K562 (cell line): ENCODE data around the gene P2RY4. TPM values are rescaled to one million over a fixed set of nuclear protein-coding genes. Genes with fewer than 3 reads are reported as not detected.

Source experiments
- ATAC-seq: fragments of 200-7000 bp; cut with Tn5 transposase; 3 replicates; pipeline ENCODE4 v1.9.1; 2020; ENCODE audit warnings: moderate library complexity
- BruUV-seq: library from RNA; stranded (reverse); fragments of 400-500 nt; replicated peaks from 2 replicates; lab custom pipeline; 2021; lab: Mats Ljungman, UMichigan
- CTCF ChIA-PET: fragments of 300-600 bp; formaldehyde crosslinking; extraction: SDS; loops from one replicate; lab custom pipeline; 2021; ENCODE audit warnings: low intra/inter-chr PET ratio; lab: Yijun Ruan, JAX
- POLR2A ChIA-PET: fragments of 300-600, 350-650 bp; sonication (Branson Sonifier 250); formaldehyde crosslinking; extraction: SDS; loops from one replicate; lab custom pipeline; 2021; ENCODE audit warnings: antibody characterized with exemption, inconsistent platforms; lab: Yijun Ruan, JAX
- DNase-seq, 4 experiments: peaks; one replicate each; pipeline versions ENCODE4 v3.0.0 to v3.0.0-alpha.2; 2011 to 2018; ENCODE audit warnings: low spot score in 3 of 4, mixed read lengths in 3 of 4; ENCODE audit errors: extremely low read depth in 1 of 4
- FAIRE-seq: peaks from 2 replicates; lab custom pipeline; 2011; peaks lifted over from hg19 to GRCh38; lab: Jason Lieb, UNC
- H2AFZ ChIP-seq: 2 replicates; pipeline ENCODE4 v1.6.0; 2011; ENCODE audit warnings: low read depth, low read length, control low read depth, inconsistent platforms
- H3K27ac ChIP-seq: fragments of 200-600 bp; 3 replicates; pipeline ENCODE4 v1.8.0; 2011; ENCODE audit warnings: low read depth, mild to moderate bottlenecking, control low read depth, inconsistent platforms, low read length, moderate library complexity, mixed read lengths; ENCODE audit errors: extremely low read depth
- H3K27me3 ChIP-seq, 2 experiments: fragments of 300-600 bp in 1 of 2; 2 replicates in 1 of 2; 3 replicates in 1 of 2; pipeline versions ENCODE4 v1.6.0 to v1.8.0; 2011; ENCODE audit warnings: inconsistent platforms in 2 of 2, low read length in 2 of 2, mild to moderate bottlenecking in 1 of 2, mixed read lengths in 1 of 2, moderate library complexity in 1 of 2; ENCODE audit not compliant: control insufficient read depth in 2 of 2, insufficient read depth in 2 of 2
- H3K36me3 ChIP-seq: fragments of 300-600 bp; 3 replicates; pipeline ENCODE4 v1.8.0; 2011; ENCODE audit warnings: mild to moderate bottlenecking, low read length, inconsistent platforms; ENCODE audit not compliant: control insufficient read depth, insufficient read depth
- H3K4me1 ChIP-seq, 2 experiments: fragments of 200-600 bp in 1 of 2; replicated peaks in 1 of 2; 2 replicates in 1 of 2; 3 replicates in 1 of 2; pipeline versions ENCODE4 v1.5.1 to v1.8.0; 2011; ENCODE audit warnings: inconsistent platforms in 2 of 2, low read length in 2 of 2, mild to moderate bottlenecking in 1 of 2, mixed read lengths in 1 of 2, moderate library complexity in 1 of 2; ENCODE audit not compliant: control insufficient read depth in 2 of 2, insufficient read depth in 2 of 2
- H3K4me2 ChIP-seq: 2 replicates; pipeline ENCODE4 v1.6.1; 2011; ENCODE audit warnings: low read length, control low read depth, inconsistent platforms, mixed read lengths; ENCODE audit not compliant: insufficient read depth
- H3K4me3 ChIP-seq: fragments of 200-600 bp; sonication (generic), shearing (Covaris generic); 2 replicates; pipeline ENCODE4 v1.5.1; 2016; ENCODE audit warnings: control low read depth, inconsistent platforms
- H3K79me2 ChIP-seq: fragments of 200-600 bp; 3 replicates; pipeline ENCODE4 v1.8.0; 2011; ENCODE audit warnings: low read length, inconsistent platforms; ENCODE audit not compliant: control insufficient read depth, insufficient read depth
- H3K9ac ChIP-seq, 2 experiments: 2 replicates each; pipeline versions ENCODE4 v1.6.0 to v1.6.1; 2011; ENCODE audit warnings: low read depth in 2 of 2, low read length in 2 of 2, control low read depth in 1 of 2, inconsistent platforms in 1 of 2, mild to moderate bottlenecking in 1 of 2, mixed read lengths in 1 of 2; ENCODE audit not compliant: insufficient read depth in 1 of 2
- H3K9me1 ChIP-seq: one replicate; pipeline ENCODE4 v1.6.0; 2011; ENCODE audit warnings: inconsistent platforms, mild to moderate bottlenecking, low read length, moderate library complexity; ENCODE audit not compliant: control insufficient read depth, insufficient read depth
- H3K9me3 ChIP-seq: replicated peaks from 2 replicates; pipeline ENCODE4 v1.5.1; 2011; ENCODE audit warnings: low read depth, low read length, inconsistent platforms; ENCODE audit not compliant: control insufficient read depth, insufficient read depth
- H4K20me1 ChIP-seq: replicated peaks from 2 replicates; pipeline ENCODE4 v1.6.1; 2011; ENCODE audit warnings: low read length, inconsistent platforms, mixed read lengths; ENCODE audit not compliant: control insufficient read depth, insufficient read depth
- BCOR ChIP-seq: fragments of 450-650 bp; IDR thresholded peaks from 2 replicates; pipeline ENCODE4 v1.6.1; 2016
- BRD9 ChIP-seq: fragments of 450-650 bp; IDR thresholded peaks from 2 replicates; pipeline ENCODE4 v1.6.1; 2018; ENCODE audit warnings: low read depth; ENCODE audit not compliant: partially characterized antibody
- CHD4 ChIP-seq: fragments of 200-600 bp; sonication (generic); IDR thresholded peaks from 3 replicates; pipeline ENCODE4 v1.6.1; 2012; ENCODE audit warnings: low read depth, mild to moderate bottlenecking, mixed read lengths, low read length, inconsistent platforms; ENCODE audit not compliant: insufficient read depth, insufficient replicate concordance, poor library complexity, severe bottlenecking
- DDX20 ChIP-seq: fragments of 450-650 bp; IDR thresholded peaks from 2 replicates; pipeline ENCODE4 v1.6.1; 2016; ENCODE audit warnings: missing genetic modification characterization, low read depth, mild to moderate bottlenecking, missing compliant biosample characterization, moderate library complexity
- MECOM ChIP-seq: fragments of 250-450 bp; sonication (Bioruptor Pico); IDR thresholded peaks from 2 replicates; pipeline ENCODE4 v1.8.0; 2022; ENCODE audit warnings: inconsistent platforms
- NR2C2 ChIP-seq, 2 experiments: fragments of 200-800 bp in 1 of 2; sonication (Bioruptor generic) in 1 of 2; sonication (generic) in 1 of 2; formaldehyde crosslinking in 1 of 2; IDR thresholded peaks; 2 replicates each; pipeline versions ENCODE4 v1.6.1 to v1.8.0; 2016 to 2022; ENCODE audit warnings: mild to moderate bottlenecking in 1 of 2, missing compliant biosample characterization in 1 of 2, missing genetic modification characterization in 1 of 2, missing genetic modification reagents in 1 of 2
- NR3C1 ChIP-seq: sonication (generic); formaldehyde crosslinking; IDR thresholded peaks from 2 replicates; pipeline ENCODE4 v1.8.1; 2022; ENCODE audit warnings: missing genetic modification reagents
- POLR2AphosphoS5 ChIP-seq: IDR thresholded peaks from 2 replicates; pipeline ENCODE4 v1.6.1; 2011; ENCODE audit warnings: mild to moderate bottlenecking, low read depth, low read length, moderate library complexity; ENCODE audit not compliant: control insufficient read depth, insufficient read depth
- POLR3G ChIP-seq: IDR thresholded peaks from 2 replicates; pipeline ENCODE4 v1.6.1; 2011; ENCODE audit not compliant: insufficient read length, insufficient replicate concordance; ENCODE audit errors: extremely low read depth
- RBM22 ChIP-seq: fragments of 200-400 bp; formaldehyde crosslinking; IDR thresholded peaks from 2 replicates; pipeline ENCODE4 v1.6.1; 2018; ENCODE audit warnings: low read length, low read depth; ENCODE audit not compliant: poor library complexity, severe bottlenecking
- SNIP1 ChIP-seq: fragments of 450-650 bp; IDR thresholded peaks from 2 replicates; pipeline ENCODE4 v1.7.1; 2017; ENCODE audit warnings: low read depth, mild to moderate bottlenecking
- SNRNP70 ChIP-seq: fragments of 200-400 bp; formaldehyde crosslinking; optimal IDR thresholded peaks from 2 replicates; pipeline ENCODE3; 2017; ENCODE audit warnings: low read depth, low read length
- ZBED1 ChIP-seq: IDR thresholded peaks from 2 replicates; pipeline ENCODE4 v1.6.1; 2014
- ZNF830 ChIP-seq: fragments of 250-450 bp; sonication (Bioruptor Pico); IDR thresholded peaks from 2 replicates; pipeline ENCODE4 v1.5.0; 2021; ENCODE audit warnings: mild to moderate bottlenecking
- WGBS: fragments of 100-300 bp; shearing (Covaris generic); methylation state at CpG from one replicate; pipeline ENCODE4 v1.1.6; 2016; ENCODE audit warnings: low coverage, mixed read lengths; ENCODE audit not compliant: insufficient coverage; ENCODE audit errors: missing lambda C conversion rate; 5-methylcytosine and 5-hydroxymethylcytosine counted together
- in situ Hi-C: fragments of 300-500 bp; cut with MboI; formaldehyde crosslinking; loops from 4 replicates; pipeline ENCODE4 v1.15.0; 2018; ENCODE audit warnings: inconsistent platforms, mixed read lengths
- intact Hi-C: fragments of 100-400 bp; cut with micrococcal nuclease; formaldehyde crosslinking; loops from 2 replicates; pipeline ENCODE4 v1.14.2; 2022
- polyA plus RNA-seq, 8 experiments: library from polyadenylated mRNA; depleted of rRNA in 4 of 8; stranded (reverse) in 5 of 8; unstranded in 3 of 8; fragments of >200 nt; fragmentation: Nextera tagmentation in 2 of 8; fragmentation: Illumina TruSeq in 1 of 8; extraction: Ambion mirVana in 2 of 8; extraction: Trizol in 1 of 8; gene quantifications; 2 replicates each; pipeline versions ENCODE4 v1.2.1 to v1.2.3, GENCODE V29; 2011 to 2014; ENCODE audit warnings: inconsistent platforms in 1 of 8, missing spikeins in 1 of 8
- total RNA-seq, 7 experiments: library from RNA; depleted of rRNA in 6 of 7; stranded (reverse); fragments of >200 nt in 6 of 7; fragmentation: Illumina TruSeq in 2 of 7; extraction: Trizol in 2 of 7; gene quantifications; 2 replicates each; pipeline versions ENCODE4 v1.2.1 to v1.2.3, GENCODE V29; 2011 to 2021; ENCODE audit warnings: low replicate concordance in 1 of 7
- TF ChIP-seq, protein P1 (sequence below): fragments of 450-650 bp; formaldehyde crosslinking; IDR thresholded peaks from 2 replicates; pipeline ENCODE4 v1.4.0; 2022; ENCODE audit warnings: missing genetic modification characterization

Gene P2RY4
- total and polyA plus RNA-seq, 9 of the 15 experiments (the other 6 are each of a cell fraction or from before 2014, with no cell fraction given) = not detected

DNA sequence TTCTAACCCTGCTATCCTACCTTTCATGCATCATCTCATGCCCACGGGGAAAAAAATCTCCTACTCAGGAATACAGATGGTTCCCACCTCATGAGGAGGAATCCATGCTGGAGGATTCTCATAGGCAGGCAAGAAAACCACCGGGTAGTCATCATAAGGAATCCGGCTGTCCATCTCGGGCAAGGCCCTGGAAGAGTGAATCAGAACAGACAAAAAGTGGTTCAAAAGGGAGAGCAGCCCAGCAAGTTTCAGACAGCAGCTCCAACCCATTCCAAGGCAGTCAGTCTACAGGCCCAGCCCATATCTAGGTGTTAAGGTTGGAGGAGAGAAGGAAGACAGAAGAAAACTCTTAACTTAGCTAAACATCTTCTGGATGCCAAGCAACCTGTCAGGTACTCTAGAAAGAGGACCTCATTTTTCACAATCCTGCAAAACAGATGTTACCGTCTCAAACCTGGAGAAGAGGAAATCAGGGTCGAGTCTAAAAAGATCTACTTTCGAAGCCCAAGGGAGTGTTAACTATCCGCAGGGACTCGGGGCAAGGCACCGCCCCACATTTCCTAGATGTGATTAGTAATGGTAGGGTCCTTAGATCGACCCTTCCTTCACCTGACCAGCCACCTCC, 29.3 kb upstream of the P2RY4 start (continued):
- no peak for TF ChIP-seq DDX20
- no peak for TF ChIP-seq SNRNP70

DNA sequence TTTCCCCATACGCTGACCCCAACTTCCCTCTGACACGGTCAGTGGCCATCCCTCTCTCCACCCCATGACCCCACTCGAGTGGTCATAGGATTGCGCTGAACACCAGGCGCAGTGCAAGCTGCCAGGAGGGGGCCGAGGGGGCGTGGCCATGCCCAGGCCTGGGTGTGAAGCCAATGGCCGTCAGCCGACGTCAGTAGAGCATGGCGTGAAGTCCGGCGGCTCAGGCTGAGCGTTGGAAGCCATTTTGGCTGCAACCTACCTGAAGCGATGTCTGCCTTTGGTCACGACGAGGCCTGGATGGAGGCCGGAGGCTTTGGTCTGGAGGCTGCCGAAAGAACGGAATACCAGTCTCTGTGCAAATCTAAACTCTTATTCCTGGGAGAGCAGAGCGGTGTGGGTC, 21.9 kb upstream of the P2RY4 start, which contains the start of gene RAB41:
TSS of gene RAB41 (plus strand) at position 222 of the 400 bp plus-strand sequence. CDS start at position 268, 46 bp downstream.
- no peaks in the 10 kb centered on the region for H3K9me3 ChIP-seq
- no peaks in the 10 kb centered on the region for H4K20me1 ChIP-seq
- intact Hi-C loops (no loop called here), in situ Hi-C loops (no loop called here)
- DNase-seq = peak in 2 of 4 experiments; percentile 11
- H3K9ac ChIP-seq = no peak within 1 kb of the TSS
- no peak within 1 kb of the TSS for H3K27ac ChIP-seq
- WGBS = 64% methylated on average over 11 of the region's 21 CpGs
- no TSS peak for BruUV-seq
- no peak for ATAC-seq
- ChIA-PET CTCF (no interaction called here), POLR2A (no interaction called here)
- no peaks in the 10 kb centered on the region for H3K79me2 ChIP-seq
- no peak for TF ChIP-seq NR2C2 (CRISPR knock-in tag; IDR thresholded peaks at IDR 0.05)
- TF ChIP-seq NR2C2 (tag; IDR thresholded peaks at IDR 0.05) = no peak
- TF ChIP-seq POLR3G = no peak
- TF ChIP-seq, protein P1, sequence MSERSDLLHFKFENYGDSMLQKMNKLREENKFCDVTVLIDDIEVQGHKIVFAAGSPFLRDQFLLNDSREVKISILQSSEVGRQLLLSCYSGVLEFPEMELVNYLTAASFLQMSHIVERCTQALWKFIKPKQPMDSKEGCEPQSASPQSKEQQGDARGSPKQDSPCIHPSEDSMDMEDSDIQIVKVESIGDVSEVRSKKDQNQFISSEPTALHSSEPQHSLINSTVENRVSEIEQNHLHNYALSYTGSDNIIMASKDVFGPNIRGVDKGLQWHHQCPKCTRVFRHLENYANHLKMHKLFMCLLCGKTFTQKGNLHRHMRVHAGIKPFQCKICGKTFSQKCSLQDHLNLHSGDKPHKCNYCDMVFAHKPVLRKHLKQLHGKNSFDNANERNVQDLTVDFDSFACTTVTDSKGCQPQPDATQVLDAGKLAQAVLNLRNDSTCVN = no peak
- TF ChIP-seq POLR2AphosphoS5 = no peak
- TF ChIP-seq BCOR = no peak
- TF ChIP-seq ZNF830 = no peak
- no peak for TF ChIP-seq SNIP1
- no peak for TF ChIP-seq NR3C1 (CRISPR knock-in tag)
- no peak for TF ChIP-seq BRD9
- no peak for TF ChIP-seq CHD4
- no peak for TF ChIP-seq MECOM
- no peak for TF ChIP-seq RBM22
- no peak for TF ChIP-seq ZBED1
- peaks cover 0 to 4% of the 10 kb centered on the region in 2 experiments; a peak in 1 of 5 replicates for H3K4me1 ChIP-seq
- H3K9me1 ChIP-seq = no peaks in the 10 kb centered on the region
- no peak for FAIRE-seq
- no peak within 1 kb of the TSS for H3K4me2 ChIP-seq
- H3K36me3 ChIP-seq = 0 out of 3 replicates have a peak, but pooled peaks cover 3% of the 10 kb centered on the region
- peaks cover 3 to 13% of the 10 kb centered on the region in 2 experiments; a peak in 1 of 5 replicates for H3K27me3 ChIP-seq
- H3K4me3 ChIP-seq = no peak within 1 kb of the TSS
- no peak within 1 kb of the TSS for H2AFZ ChIP-seq
